GM12878 (cell line): Measurements from ENCODE around the gene DPH1. TPM values are rescaled to one million over a fixed set of nuclear protein-coding genes. Genes with fewer than 3 reads are reported as not detected.
A peak's percentile ranks its signal among the peaks of the same experiment; 100 is the strongest.

Experiments used
- CBFB ChIP-seq: IDR thresholded peaks from 2 replicates; pipeline ENCODE4 v1.6.1; 2016; ENCODE audit warnings: antibody characterized with exemption, low read depth
- CREB1 ChIP-seq: IDR thresholded peaks from 2 replicates; pipeline ENCODE4 v1.6.1; 2012; ENCODE audit warnings: low read depth, mild to moderate bottlenecking, inconsistent platforms
- CTCF ChIP-seq, 3 experiments: IDR thresholded peaks in 2 of 3; conservative IDR thresholded peaks in 1 of 3; 2 replicates each; pipeline ENCODE4 v1.5.1; 2011; ENCODE audit warnings: low read depth in 3 of 3, low read length in 3 of 3, mild to moderate bottlenecking in 3 of 3, control low read depth in 2 of 3, moderate library complexity in 2 of 3, inconsistent platforms in 1 of 3, mixed read lengths in 1 of 3; ENCODE audit not compliant: control insufficient read depth in 2 of 3, insufficient read depth in 1 of 3; ENCODE audit errors: extremely low read depth in 1 of 3
- EGR1 ChIP-seq, 2 experiments: IDR thresholded peaks; 1 replicate in 1 of 2; 2 replicates in 1 of 2; pipeline ENCODE4 v1.6.1; 2011 to 2012; ENCODE audit warnings: low read depth in 2 of 2, low read length in 2 of 2, borderline replicate concordance in 1 of 2, mild to moderate bottlenecking in 1 of 2, moderate library complexity in 1 of 2
- GATAD2B ChIP-seq: fragments of 450-650 bp; conservative IDR thresholded peaks from 2 replicates; pipeline ENCODE4 v1.6.1; 2017; ENCODE audit warnings: low read depth, mild to moderate bottlenecking, moderate library complexity
- MTA3 ChIP-seq: IDR thresholded peaks from 2 replicates; pipeline ENCODE4 v1.6.1; 2012; ENCODE audit warnings: low read length, inconsistent platforms, borderline replicate concordance
- MYC ChIP-seq: IDR thresholded peaks from 2 replicates; pipeline ENCODE4 v1.6.1; 2011; ENCODE audit warnings: mild to moderate bottlenecking, low read length, moderate library complexity, inconsistent platforms; ENCODE audit not compliant: insufficient read depth, insufficient replicate concordance, insufficient read length, severe bottlenecking
- NFIC ChIP-seq: IDR thresholded peaks from 2 replicates; pipeline ENCODE4 v1.6.1; 2012; ENCODE audit warnings: low read depth, mild to moderate bottlenecking, inconsistent platforms, low read length, moderate library complexity
- PAX5 ChIP-seq: IDR thresholded peaks from 2 replicates; pipeline ENCODE4 v1.6.1; 2011; ENCODE audit warnings: low read depth, low read length, borderline replicate concordance
- PBX3 ChIP-seq: IDR thresholded peaks from 2 replicates; pipeline ENCODE4 v1.6.1; 2011; ENCODE audit warnings: mild to moderate bottlenecking, low read depth, low read length, moderate library complexity; ENCODE audit not compliant: insufficient replicate concordance
- POU2F2 ChIP-seq: IDR thresholded peaks from 3 replicates; pipeline ENCODE4 v1.6.1; 2011; ENCODE audit warnings: low read depth, mild to moderate bottlenecking, low read length, borderline replicate concordance
- REST ChIP-seq: IDR thresholded peaks from 2 replicates; pipeline ENCODE4 v1.6.1; 2012; ENCODE audit warnings: mild to moderate bottlenecking, low read depth, low read length
- SMAD5 ChIP-seq: IDR thresholded peaks from 2 replicates; pipeline ENCODE4 v1.6.1; 2016; ENCODE audit warnings: antibody characterized with exemption, low read depth
- SPI1 ChIP-seq: IDR thresholded peaks from 2 replicates; pipeline ENCODE4 v1.6.1; 2011; ENCODE audit warnings: low read depth, mild to moderate bottlenecking, low read length, moderate library complexity, borderline replicate concordance; ENCODE audit not compliant: insufficient read depth
- STAT1 ChIP-seq: fragments of 450-650 bp; conservative IDR thresholded peaks from 2 replicates; pipeline ENCODE4 v1.6.1; 2014; ENCODE audit warnings: antibody characterized with exemption, mild to moderate bottlenecking
- TARDBP ChIP-seq: IDR thresholded peaks from 2 replicates; pipeline ENCODE4 v1.6.1; 2016; ENCODE audit warnings: borderline replicate concordance
- TBL1XR1 ChIP-seq: IDR thresholded peaks from 2 replicates; pipeline ENCODE4 v1.6.1; 2012; ENCODE audit warnings: low read depth, low read length, improper control_type of control experiment
- USF1 ChIP-seq: IDR thresholded peaks from 2 replicates; pipeline ENCODE4 v1.6.1; 2011; ENCODE audit warnings: borderline replicate concordance, low read depth, mild to moderate bottlenecking, moderate library complexity, mixed read lengths, low read length; ENCODE audit not compliant: insufficient read depth; ENCODE audit errors: extremely low read length
- USF2 ChIP-seq: IDR thresholded peaks from 2 replicates; pipeline ENCODE4 v1.6.1; 2011; ENCODE audit warnings: low read depth, low read length, improper control_type of control experiment, borderline replicate concordance
- polyA plus RNA-seq, 11 experiments: library from polyadenylated mRNA; depleted of rRNA in 4 of 11; unstranded in 6 of 11; stranded (reverse) in 5 of 11; fragments of >200 nt; fragmentation: Nextera tagmentation in 4 of 11; fragmentation: Illumina TruSeq in 1 of 11; extraction: Ambion mirVana in 4 of 11; extraction: Trizol in 1 of 11; gene quantifications; 1 replicate in 1 of 11; 2 replicates in 10 of 11; pipeline versions ENCODE4 v1.2.1 to v1.2.3, GENCODE V29; 2011 to 2016; ENCODE audit warnings: inconsistent platforms in 2 of 11, missing spikeins in 2 of 11, low read depth in 1 of 11
- total RNA-seq, 4 experiments: library from RNA; depleted of rRNA in 3 of 4; stranded (reverse); fragments of >200 nt in 3 of 4; fragmentation: Illumina TruSeq in 1 of 4; extraction: Trizol in 1 of 4; gene quantifications; 2 replicates each; pipeline versions ENCODE4 v1.2.1 to v1.2.3, GENCODE V29; 2013 to 2021

DPH1 gene
- total and polyA plus RNA-seq, 10 of the 15 experiments (the other 5 are each of a cell fraction or from before 2014, with no cell fraction given), result 0.29 to 33.6 (median 20.2) TPM

- TF ChIP-seq EGR1 (IDR thresholded peaks at IDR 0.05; ENCODE audit: borderline replicate concordance in 1 of 2, low read depth in 2 of 2, low read length in 2 of 2), result peak; percentile 77 to 100
- TF ChIP-seq TBL1XR1, result no peak; the same call in 1 of the 2 replicates
- TF ChIP-seq USF2, result peak; percentile 70
- no peak for TF ChIP-seq MTA3
- TF ChIP-seq SPI1, result no peak
- TF ChIP-seq TARDBP, result peak; percentile 88
- TF ChIP-seq PAX5, result peak; percentile 60; the same call in 1 of the 2 replicates
- no peak for TF ChIP-seq STAT1
- no peak for TF ChIP-seq GATAD2B
- TF ChIP-seq SMAD5, result no peak
- TF ChIP-seq CTCF (IDR thresholded peaks at IDR 0.05 in 2 of 3, conservative IDR thresholded peaks at IDR 0.05 in 1 of 3; ENCODE audit: control insufficient read depth in 2 of 3, extremely low read depth in 1 of 3, insufficient read depth in 1 of 3, low read depth in 3 of 3, low read length in 3 of 3), result peak in 1 of 3 experiments; percentile 11; a peak in 1 of 6 replicates
- TF ChIP-seq CREB1, result peak; percentile 69
- TF ChIP-seq USF1, result peak; percentile 79
- no peak for TF ChIP-seq NFIC
- no peak for TF ChIP-seq REST
- TF ChIP-seq CBFB, result peak; percentile 43; the same call in 1 of the 2 replicates
- peak; percentile 76 for TF ChIP-seq MYC
- TF ChIP-seq PBX3, result peak; percentile 49
- peak; percentile 59; the same call in 1 of the 3 replicates for TF ChIP-seq POU2F2
Observed at GRCh38 chr17:2029911-2030778, at the start of gene DPH1 (continued).
